ENCODE measurements around the gene CWH43. TPM values are rescaled to one million over a fixed set of nuclear protein-coding genes. Genes with fewer than 3 reads are reported as not detected.
A peak's percentile ranks its signal among the peaks of the same experiment; 100 is the strongest.
"Not testable (repeated sequence)": the region's sequence is repeated elsewhere in the genome, so short reads cannot be mapped to it uniquely, and the experiment has no call there.

The CWH43 gene
- total and polyA plus RNA-seq, 2 donors (not counting 3 experiments of a cell fraction or from before 2014, with no cell fraction given), result not detected

- BruUV-seq (replicated peaks); H3K27ac ChIP-seq (ENCODE audit: insufficient read depth, low read depth, low read length); FAIRE-seq; H2AFZ ChIP-seq (ENCODE audit: low read depth, low read length); H3K4me2 ChIP-seq (ENCODE audit: insufficient read depth, low read length); H3K27me3 ChIP-seq (ENCODE audit: control insufficient read depth in 2 of 2, insufficient read depth in 2 of 2, low read length in 2 of 2); dilution Hi-C loops (cut with MboI; ENCODE audit: extremely low pct_ligation_motif_present, low sequenced_read_pairs); H3K4me1 ChIP-seq (ENCODE audit: control insufficient read depth, extremely low read depth, insufficient read depth, low read length); H3K79me2 ChIP-seq (ENCODE audit: control insufficient read depth, insufficient read depth, low read length); H3K9me1 ChIP-seq (replicated peaks; ENCODE audit: control insufficient read depth, extremely low read depth, insufficient read depth, low read length); H4K20me1 ChIP-seq (replicated peaks; ENCODE audit: control insufficient read depth, extremely low read depth, insufficient read depth, low read length); H3K9ac ChIP-seq (replicated peaks; ENCODE audit: extremely low read depth, insufficient read depth, low read length); POLR2A ChIA-PET; CTCF ChIA-PET; intact Hi-C loops (cut with micrococcal nuclease); H3K4me3 ChIP-seq (replicated peaks in 1 of 3; ENCODE audit: insufficient read depth in 1 of 3, low read depth in 1 of 3, low read length in 3 of 3); H3K36me3 ChIP-seq (ENCODE audit: control insufficient read depth in 2 of 2, extremely low read depth in 1 of 2, insufficient read depth in 2 of 2, low read length in 2 of 2): not testable (repeated sequence)
- H3K9me3 ChIP-seq (replicated peaks; ENCODE audit: control insufficient read depth, insufficient read depth, low read length), result peaks cover 38% of the 10 kb centered on the region
- DNase-seq (ENCODE audit: low read depth, low spot score), result peak; percentile 84
These were observed 116.3 kb downstream of the CWH43 start for GRCh38 chr4:49102344-49102898.

- H3K9ac ChIP-seq (replicated peaks; ENCODE audit: extremely low read depth, insufficient read depth, low read length); H3K4me1 ChIP-seq (ENCODE audit: control insufficient read depth, extremely low read depth, insufficient read depth, low read length); intact Hi-C loops (cut with micrococcal nuclease); H3K27ac ChIP-seq (ENCODE audit: insufficient read depth, low read depth, low read length); H3K27me3 ChIP-seq (ENCODE audit: control insufficient read depth in 2 of 2, insufficient read depth in 2 of 2, low read length in 2 of 2); CTCF ChIA-PET; H3K9me1 ChIP-seq (replicated peaks; ENCODE audit: control insufficient read depth, extremely low read depth, insufficient read depth, low read length); H2AFZ ChIP-seq (ENCODE audit: low read depth, low read length); BruUV-seq (replicated peaks); H3K4me3 ChIP-seq (replicated peaks in 1 of 3; ENCODE audit: insufficient read depth in 1 of 3, low read depth in 1 of 3, low read length in 3 of 3); H3K4me2 ChIP-seq (ENCODE audit: insufficient read depth, low read length); FAIRE-seq; POLR2A ChIA-PET; dilution Hi-C loops (cut with MboI; ENCODE audit: extremely low pct_ligation_motif_present, low sequenced_read_pairs); H4K20me1 ChIP-seq (replicated peaks; ENCODE audit: control insufficient read depth, extremely low read depth, insufficient read depth, low read length); H3K79me2 ChIP-seq (ENCODE audit: control insufficient read depth, insufficient read depth, low read length); H3K36me3 ChIP-seq (ENCODE audit: control insufficient read depth in 2 of 2, extremely low read depth in 1 of 2, insufficient read depth in 2 of 2, low read length in 2 of 2): not testable (repeated sequence)
- peaks cover 38% of the 10 kb centered on the region for H3K9me3 ChIP-seq (replicated peaks; ENCODE audit: control insufficient read depth, insufficient read depth, low read length)
- DNase-seq (ENCODE audit: low read depth, low spot score), result peak; percentile 45
These were observed 117.5 kb downstream of the CWH43 start for GRCh38 chr4:49103436-49104136.

- H3K79me2 ChIP-seq (ENCODE audit: control insufficient read depth, insufficient read depth, low read length); H3K9me1 ChIP-seq (replicated peaks; ENCODE audit: control insufficient read depth, extremely low read depth, insufficient read depth, low read length); H4K20me1 ChIP-seq (replicated peaks; ENCODE audit: control insufficient read depth, extremely low read depth, insufficient read depth, low read length); H3K36me3 ChIP-seq (ENCODE audit: control insufficient read depth in 2 of 2, extremely low read depth in 1 of 2, insufficient read depth in 2 of 2, low read length in 2 of 2); H3K9ac ChIP-seq (replicated peaks; ENCODE audit: extremely low read depth, insufficient read depth, low read length); CTCF ChIA-PET; FAIRE-seq; H3K4me2 ChIP-seq (ENCODE audit: insufficient read depth, low read length); dilution Hi-C loops (cut with MboI; ENCODE audit: extremely low pct_ligation_motif_present, low sequenced_read_pairs); H3K27me3 ChIP-seq (ENCODE audit: control insufficient read depth in 2 of 2, insufficient read depth in 2 of 2, low read length in 2 of 2); H3K4me3 ChIP-seq (replicated peaks in 1 of 3; ENCODE audit: insufficient read depth in 1 of 3, low read depth in 1 of 3, low read length in 3 of 3); intact Hi-C loops (cut with micrococcal nuclease); H3K4me1 ChIP-seq (ENCODE audit: control insufficient read depth, extremely low read depth, insufficient read depth, low read length); BruUV-seq (replicated peaks); H2AFZ ChIP-seq (ENCODE audit: low read depth, low read length); H3K27ac ChIP-seq (ENCODE audit: insufficient read depth, low read depth, low read length); POLR2A ChIA-PET: not testable (repeated sequence)
- H3K9me3 ChIP-seq (replicated peaks; ENCODE audit: control insufficient read depth, insufficient read depth, low read length), result peaks cover 38% of the 10 kb centered on the region
- DNase-seq (ENCODE audit: low read depth, low spot score), result peak; percentile 79
These were observed 118.3 kb downstream of the CWH43 start for GRCh38 chr4:49104231-49104930.

- not testable (repeated sequence) for BruUV-seq (replicated peaks)
- peak; percentile 70 for DNase-seq (ENCODE audit: low read depth, low spot score)
These were observed 119.3 kb downstream of the CWH43 start for GRCh38 chr4:49105248-49105904.

More at GRCh38 chr4:49105248-49105904, 119.3 kb downstream of the CWH43 start:
- H3K4me1 ChIP-seq (ENCODE audit: control insufficient read depth, extremely low read depth, insufficient read depth, low read length); POLR2A ChIA-PET; H2AFZ ChIP-seq (ENCODE audit: low read depth, low read length); FAIRE-seq; H3K79me2 ChIP-seq (ENCODE audit: control insufficient read depth, insufficient read depth, low read length); H3K9me1 ChIP-seq (replicated peaks; ENCODE audit: control insufficient read depth, extremely low read depth, insufficient read depth, low read length); H3K4me3 ChIP-seq (replicated peaks in 1 of 3; ENCODE audit: insufficient read depth in 1 of 3, low read depth in 1 of 3, low read length in 3 of 3); H4K20me1 ChIP-seq (replicated peaks; ENCODE audit: control insufficient read depth, extremely low read depth, insufficient read depth, low read length); H3K27me3 ChIP-seq (ENCODE audit: control insufficient read depth in 2 of 2, insufficient read depth in 2 of 2, low read length in 2 of 2); intact Hi-C loops (cut with micrococcal nuclease); CTCF ChIA-PET; dilution Hi-C loops (cut with MboI; ENCODE audit: extremely low pct_ligation_motif_present, low sequenced_read_pairs); H3K27ac ChIP-seq (ENCODE audit: insufficient read depth, low read depth, low read length); H3K36me3 ChIP-seq (ENCODE audit: control insufficient read depth in 2 of 2, extremely low read depth in 1 of 2, insufficient read depth in 2 of 2, low read length in 2 of 2); H3K4me2 ChIP-seq (ENCODE audit: insufficient read depth, low read length); H3K9ac ChIP-seq (replicated peaks; ENCODE audit: extremely low read depth, insufficient read depth, low read length): not testable (repeated sequence)
- peaks cover 34% of the 10 kb centered on the region for H3K9me3 ChIP-seq (replicated peaks; ENCODE audit: control insufficient read depth, insufficient read depth, low read length)
